ENCODE measurements around the gene DLGAP1.
A peak's percentile ranks its signal among the peaks of the same experiment; 100 is the strongest.

DLGAP1 gene

GRCh38 chr18:3530807-3531206 lies 924.3 kb downstream of the DLGAP1 start:
- no peak for DNase-seq (ENCODE audit: low read depth)

GRCh38 chr18:3529601-3530000 lies 925.5 kb downstream of the DLGAP1 start:
- DNase-seq (ENCODE audit: low read depth) = no peak

- no peak for DNase-seq (ENCODE audit: low read depth)
These were observed 926.0 kb downstream of the DLGAP1 start for GRCh38 chr18:3529077-3529476.

- DNase-seq (ENCODE audit: low read depth) = no peak
These were observed 926.9 kb downstream of the DLGAP1 start for GRCh38 chr18:3528231-3528630.

GRCh38 chr18:3526421-3527354 lies 928.4 kb downstream of the DLGAP1 start:
- DNase-seq (ENCODE audit: low read depth) = no peak

GRCh38 chr18:3525870-3526420 lies 929.2 kb downstream of the DLGAP1 start:
- DNase-seq (ENCODE audit: low read depth) = no peak

GRCh38 chr18:3524706-3525105 lies 930.4 kb downstream of the DLGAP1 start:
- DNase-seq (ENCODE audit: low read depth) = no peak

- DNase-seq (ENCODE audit: low read depth) = no peak
These were observed 934.6 kb downstream of the DLGAP1 start for GRCh38 chr18:3520230-3521085.

- DNase-seq (ENCODE audit: low read depth) = no peak
These were observed 940.5 kb downstream of the DLGAP1 start for GRCh38 chr18:3514312-3515216.

GRCh38 chr18:3513481-3513880 lies 941.6 kb downstream of the DLGAP1 start:
- no peak for DNase-seq (ENCODE audit: low read depth)

GRCh38 chr18:3511980-3512379 lies 943.1 kb downstream of the DLGAP1 start:
- DNase-seq (ENCODE audit: low read depth) = peak; percentile 34

- DNase-seq (ENCODE audit: low read depth) = no peak
These were observed 944.2 kb downstream of the DLGAP1 start for GRCh38 chr18:3510896-3511295.

GRCh38 chr18:3510024-3510423 lies 945.1 kb downstream of the DLGAP1 start:
- no peak for DNase-seq (ENCODE audit: low read depth)

- no peak for DNase-seq (ENCODE audit: low read depth)
These were observed 946.2 kb downstream of the DLGAP1 start for GRCh38 chr18:3508576-3509549.

- DNase-seq (ENCODE audit: low read depth) = no peak
These were observed 950.5 kb downstream of the DLGAP1 start for GRCh38 chr18:3504637-3505036.

GRCh38 chr18:3502650-3503049 lies 952.5 kb downstream of the DLGAP1 start:
- no peak for DNase-seq (ENCODE audit: low read depth)

- DNase-seq (ENCODE audit: low read depth) = no peak
These were observed 955.1 kb downstream of the DLGAP1 start for GRCh38 chr18:3500016-3500415.

GRCh38 chr18:3499501-3499900 lies 955.6 kb downstream of the DLGAP1 start:
- no peak for DNase-seq (ENCODE audit: low read depth)

GRCh38 chr18:3498698-3499471 lies 956.2 kb downstream of the DLGAP1 start:
- DNase-seq (ENCODE audit: low read depth) = no peak
